IMR-90 (cell line): ENCODE results near the gene SPARC. TPM values are rescaled to one million over a fixed set of nuclear protein-coding genes. Genes with fewer than 3 reads are reported as not detected.
A peak's percentile ranks its signal among the peaks of the same experiment; 100 is the strongest.

Experiments used
- ATAC-seq: fragments of 200-7000 bp; cut with Tn5 transposase; 2 replicates; pipeline ENCODE4 v1.9.1; 2020; ENCODE audit warnings: low read depth, mild to moderate bottlenecking, moderate library complexity
- BruUV-seq: library from RNA; stranded (reverse); fragments of 400-500 nt; replicated peaks from 2 replicates; lab custom pipeline; 2021; lab: Mats Ljungman, UMichigan
- CTCF ChIA-PET: fragments of 300-600 bp; formaldehyde crosslinking; extraction: SDS; loops from one replicate; lab custom pipeline; 2021; ENCODE audit warnings: antibody characterized with exemption; lab: Yijun Ruan, JAX
- POLR2A ChIA-PET: fragments of 300-600 bp; sonication (Branson Sonifier 250); formaldehyde crosslinking; loops from one replicate; lab custom pipeline; 2022; ENCODE audit warnings: antibody characterized with exemption; ENCODE audit not compliant: unreplicated experiment; lab: Charles Lee
- DNase-seq: peaks from one replicate; pipeline ENCODE4 v3.0.0; 2013
- H2AFZ ChIP-seq: replicated peaks from 2 replicates; pipeline ENCODE3; 2013; ENCODE audit warnings: low read length, mild to moderate bottlenecking; ENCODE audit not compliant: poor library complexity
- H2AK5ac ChIP-seq: 2 replicates; pipeline ENCODE4 v1.6.1; 2013; ENCODE audit warnings: low read depth, low read length, inconsistent platforms
- H2AK9ac ChIP-seq: replicated peaks from 2 replicates; pipeline ENCODE3; 2013; ENCODE audit warnings: mild to moderate bottlenecking, low read depth, low read length, moderate library complexity; ENCODE audit not compliant: poor library complexity
- H2BK120ac ChIP-seq: 2 replicates; pipeline ENCODE4 v1.6.1; 2013; ENCODE audit warnings: low read depth, low read length, inconsistent platforms
- H2BK15ac ChIP-seq: 3 replicates; pipeline ENCODE4 v1.6.1; 2013; ENCODE audit warnings: low read depth, low read length, inconsistent platforms
- H2BK20ac ChIP-seq: 2 replicates; pipeline ENCODE4 v1.6.1; 2013; ENCODE audit warnings: low read depth, mild to moderate bottlenecking, inconsistent platforms, low read length, moderate library complexity
- H2BK5ac ChIP-seq: 2 replicates; pipeline ENCODE4 v1.6.1; 2013; ENCODE audit warnings: mild to moderate bottlenecking, low read depth, low read length, inconsistent platforms; ENCODE audit not compliant: poor library complexity, severe bottlenecking
- H3K14ac ChIP-seq: replicated peaks from 2 replicates; pipeline ENCODE4 v1.6.1; 2013; ENCODE audit warnings: low read depth, low read length, inconsistent platforms
- H3K18ac ChIP-seq: 2 replicates; pipeline ENCODE4 v1.6.1; 2013; ENCODE audit warnings: low read depth, low read length, control low read depth
- H3K23ac ChIP-seq: 2 replicates; pipeline ENCODE4 v1.6.1; 2013; ENCODE audit warnings: low read depth, low read length, inconsistent platforms
- H3K27ac ChIP-seq: 2 replicates; pipeline ENCODE4 v1.5.1; 2013; ENCODE audit warnings: mild to moderate bottlenecking, control low read depth, low read length; ENCODE audit not compliant: insufficient read depth
- H3K27me3 ChIP-seq: 2 replicates; pipeline ENCODE4 v1.6.1; 2013; ENCODE audit warnings: low read length; ENCODE audit not compliant: control insufficient read depth, insufficient read depth
- H3K36me3 ChIP-seq: 2 replicates; pipeline ENCODE4 v1.6.1; 2013; ENCODE audit warnings: low read length, mixed read lengths; ENCODE audit not compliant: control insufficient read depth, insufficient read depth
- H3K4ac ChIP-seq: 2 replicates; pipeline ENCODE4 v1.6.1; 2013; ENCODE audit warnings: low read depth, low read length, inconsistent platforms
- H3K4me1 ChIP-seq: 2 replicates; pipeline ENCODE4 v1.6.1; 2013; ENCODE audit warnings: low read length, mixed read lengths; ENCODE audit not compliant: control insufficient read depth, insufficient read depth
- H3K4me2 ChIP-seq: 2 replicates; pipeline ENCODE4 v1.6.1; 2013; ENCODE audit warnings: low read depth, mild to moderate bottlenecking, control low read depth, low read length, moderate library complexity
- H3K4me3 ChIP-seq: 2 replicates; pipeline ENCODE4 v1.5.1; 2013; ENCODE audit warnings: low read depth, mild to moderate bottlenecking, control low read depth, low read length, moderate library complexity; ENCODE audit not compliant: insufficient read depth
- H3K56ac ChIP-seq: 2 replicates; pipeline ENCODE4 v1.6.1; 2013; ENCODE audit warnings: low read length, inconsistent platforms; ENCODE audit not compliant: insufficient read depth; ENCODE audit errors: extremely low read depth
- H3K79me1 ChIP-seq, 2 experiments: 2 replicates each; pipeline ENCODE4 v1.6.1; 2013; ENCODE audit warnings: low read length in 2 of 2, inconsistent platforms in 1 of 2, low read depth in 1 of 2
- H3K9ac ChIP-seq: 2 replicates; pipeline ENCODE4 v1.6.1; 2013; ENCODE audit warnings: low read depth, low read length, control low read depth
- H3K9me1 ChIP-seq: 2 replicates; pipeline ENCODE4 v1.6.1; 2013; ENCODE audit warnings: low read length, inconsistent platforms; ENCODE audit not compliant: insufficient read depth
- H3K9me3 ChIP-seq: 2 replicates; pipeline ENCODE4 v1.6.1; 2013; ENCODE audit warnings: low read length; ENCODE audit not compliant: control insufficient read depth, insufficient read depth
- H4K20me1 ChIP-seq: 2 replicates; pipeline ENCODE4 v1.6.1; 2013; ENCODE audit warnings: low read length, inconsistent platforms; ENCODE audit not compliant: insufficient read depth
- H4K5ac ChIP-seq: 2 replicates; pipeline ENCODE4 v1.6.1; 2013; ENCODE audit warnings: mild to moderate bottlenecking, low read depth, low read length, control low read depth
- H4K8ac ChIP-seq, 2 experiments: 2 replicates each; pipeline ENCODE4 v1.6.1; 2013; ENCODE audit warnings: low read depth in 2 of 2, low read length in 2 of 2, control low read depth in 1 of 2, inconsistent platforms in 1 of 2
- H4K91ac ChIP-seq: 2 replicates; pipeline ENCODE4 v1.6.1; 2013; ENCODE audit warnings: low read depth, low read length, inconsistent platforms; ENCODE audit not compliant: insufficient read depth
- ELK1 ChIP-seq: fragments of 150-350 bp; IDR thresholded peaks from 2 replicates; pipeline ENCODE4 v1.6.1; 2016; ENCODE audit warnings: low read depth, mild to moderate bottlenecking, low read length, moderate library complexity, borderline replicate concordance
- FOS ChIP-seq: fragments of 150-350 bp; IDR thresholded peaks from 2 replicates; pipeline ENCODE4 v1.6.1; 2016; ENCODE audit warnings: low read depth, low read length
- WGBS, 2 experiments: methylation state at CpG; one replicate each; pipeline versions ENCODE4 v1.1.5 to v1.1.7; 2013; ENCODE audit warnings: missing lambda C conversion rate in 2 of 2; ENCODE audit not compliant: insufficient read length in 1 of 2; ENCODE audit errors: extremely low coverage in 2 of 2; 5-methylcytosine and 5-hydroxymethylcytosine counted together
- dilution Hi-C: fragments of 300-500 bp; cut with HindIII; formaldehyde crosslinking; loops from one replicate; pipeline ENCODE4 v1.14.3; 2018; ENCODE audit warnings: low sequenced_read_pairs; ENCODE audit not compliant: unreplicated experiment
- in situ Hi-C: fragments of 300-500 bp; cut with MboI; formaldehyde crosslinking; loops from 3 replicates; pipeline ENCODE4 v1.14.3; 2019; ENCODE audit warnings: low sequenced_read_pairs, inconsistent platforms, mixed read lengths
- intact Hi-C: fragments of 100-400 bp; cut with micrococcal nuclease; formaldehyde crosslinking; loops from 2 replicates; pipeline ENCODE4 v1.10.0; 2022
- polyA plus RNA-seq, 3 experiments: library from polyadenylated mRNA; depleted of rRNA; stranded (reverse); fragments of >200 nt; gene quantifications; 2 replicates each; pipeline ENCODE4 v1.2.3, GENCODE V29; 2012; ENCODE audit warnings: low replicate concordance in 1 of 3
- total RNA-seq: library from RNA; depleted of rRNA; stranded (reverse); fragments of >200 nt; gene quantifications from 2 replicates; pipeline ENCODE4 v1.2.3, GENCODE V29; 2012

Gene SPARC
- total and polyA plus RNA-seq, 2 of the 4 experiments (the other 2 are of a cell fraction): 1,186 to 4,692 TPM

- Histone ChIP-seq H4K20me1 (peaks cover 95% of the 10 kb centered on the region), H3K4me1 (peaks cover 44% of the 10 kb centered on the region), H3K4me3 (no peak overlapping the region), H3K18ac (no peak overlapping the region), H2AFZ (no peak overlapping the region), H3K23ac (no peak overlapping the region), H3K4me2 (no peak overlapping the region), H4K5ac (no peak overlapping the region), H2BK120ac (no peak overlapping the region), H3K36me3 (peaks cover 93% of the 10 kb centered on the region), H4K8ac (no peak overlapping the region), H4K91ac (no peak overlapping the region), H3K14ac (no peak overlapping the region), H2BK5ac (peak overlapping the region; percentile 3), H3K79me1 (peaks cover 33 to 90% of the 10 kb centered on the region in 2 experiments), H2AK9ac (no peak overlapping the region), H3K9me3 (no peaks in the 10 kb centered on the region), H2BK15ac (no peak overlapping the region), H3K4ac (no peak overlapping the region), H2AK5ac (no peak overlapping the region), H3K9ac (no peak overlapping the region), H3K9me1 (peaks cover 16% of the 10 kb centered on the region), H3K27ac (peak overlapping the region; percentile 24; the same call in 1 of the 2 replicates), H2BK20ac (no peak overlapping the region), H3K27me3 (no peaks in the 10 kb centered on the region), H3K56ac (no peak overlapping the region)
- in situ Hi-C loops: no loop called here
- dilution Hi-C loops: no loop called here
- no peak for DNase-seq
- WGBS, 2 experiments: 96% methylated on average over 5 of the region's 7 CpGs; no CpG with 5 or more reads in 1 of the 2 experiments
- ChIA-PET POLR2A (interaction anchor here (1.4 kb wide), 1 partner anchor 17 kb away, joined by 4 read pairs; no protein-coding TSS in a partner anchor), CTCF (interaction anchor here (0.8 to 1.5 kb wide), 3 partner anchors 15 to 74 kb away, joined by 3 to 4 read pairs (median 4); no protein-coding TSS in a partner anchor)
- intact Hi-C loops: no loop called here
- BruUV-seq: no TSS peak
- TF ChIP-seq ELK1 (no peak), FOS (peak; percentile 20; the same call in 1 of the 2 replicates)
- no peak for ATAC-seq
These were observed 19.6 kb downstream of the SPARC start for GRCh38 chr5:151667083-151667482.
